Astrocyte (in vitro differentiated cells and primary cell): ENCODE measurements around the gene GSAP.

Source experiments
- EZH2 ChIP-seq: IDR thresholded peaks from 2 replicates; pipeline ENCODE4 v1.6.1; 2012; ENCODE audit warnings: mild to moderate bottlenecking, low read length, inconsistent platforms; ENCODE audit not compliant: insufficient read depth
- TF ChIP-seq, protein P1 (sequence below): IDR thresholded peaks from 2 replicates; pipeline ENCODE4 v1.5.1; 2011; ENCODE audit warnings: low read depth, mild to moderate bottlenecking, inconsistent platforms, low read length, moderate library complexity; ENCODE audit not compliant: insufficient read depth

DNA sequence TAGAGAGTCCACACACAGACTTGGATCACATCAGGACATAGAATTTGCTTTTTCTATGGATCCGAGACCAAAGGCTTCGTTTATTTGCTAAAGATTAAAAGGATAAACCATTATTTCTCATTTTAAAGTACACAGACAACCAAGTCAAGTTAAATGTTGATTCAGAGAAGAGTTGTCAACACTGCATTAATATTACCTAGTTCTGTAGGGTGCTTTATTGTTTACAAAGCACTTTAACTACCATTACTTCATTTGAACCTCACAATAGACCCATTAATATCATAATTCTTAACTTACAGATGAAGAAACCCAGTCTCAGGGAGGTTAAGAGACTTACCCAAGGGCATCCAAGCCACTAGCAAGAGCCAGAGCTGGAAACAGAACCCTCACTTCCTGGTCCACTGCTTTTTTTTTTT, 43.2 kb upstream of the GSAP start:
- TF ChIP-seq, protein P1, sequence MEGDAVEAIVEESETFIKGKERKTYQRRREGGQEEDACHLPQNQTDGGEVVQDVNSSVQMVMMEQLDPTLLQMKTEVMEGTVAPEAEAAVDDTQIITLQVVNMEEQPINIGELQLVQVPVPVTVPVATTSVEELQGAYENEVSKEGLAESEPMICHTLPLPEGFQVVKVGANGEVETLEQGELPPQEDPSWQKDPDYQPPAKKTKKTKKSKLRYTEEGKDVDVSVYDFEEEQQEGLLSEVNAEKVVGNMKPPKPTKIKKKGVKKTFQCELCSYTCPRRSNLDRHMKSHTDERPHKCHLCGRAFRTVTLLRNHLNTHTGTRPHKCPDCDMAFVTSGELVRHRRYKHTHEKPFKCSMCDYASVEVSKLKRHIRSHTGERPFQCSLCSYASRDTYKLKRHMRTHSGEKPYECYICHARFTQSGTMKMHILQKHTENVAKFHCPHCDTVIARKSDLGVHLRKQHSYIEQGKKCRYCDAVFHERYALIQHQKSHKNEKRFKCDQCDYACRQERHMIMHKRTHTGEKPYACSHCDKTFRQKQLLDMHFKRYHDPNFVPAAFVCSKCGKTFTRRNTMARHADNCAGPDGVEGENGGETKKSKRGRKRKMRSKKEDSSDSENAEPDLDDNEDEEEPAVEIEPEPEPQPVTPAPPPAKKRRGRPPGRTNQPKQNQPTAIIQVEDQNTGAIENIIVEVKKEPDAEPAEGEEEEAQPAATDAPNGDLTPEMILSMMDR = no peak
- no peak for TF ChIP-seq EZH2
